Loucy (cell line): Measurements from ENCODE around the gene OR51B6.
"Not testable (repeated sequence)": the region's sequence is repeated elsewhere in the genome, so short reads cannot be mapped to it uniquely, and the experiment has no call there.

Experiments
- H2AFZ ChIP-seq: fragments of 200-600 bp; sonication (generic); 2 replicates; pipeline ENCODE4 v1.6.0; 2016; ENCODE audit warnings: antibody characterized with exemption, mild to moderate bottlenecking, low read length, moderate library complexity
- H3F3A ChIP-seq: fragments of 200-600 bp; 2 replicates; pipeline ENCODE4 v1.6.0; 2016; ENCODE audit warnings: antibody characterized with exemption, low read depth, mild to moderate bottlenecking
- H3K27me3 ChIP-seq: fragments of 200-600 bp; sonication (generic); 2 replicates; pipeline ENCODE4 v1.6.1; 2014; ENCODE audit warnings: low read length, mild to moderate bottlenecking; ENCODE audit not compliant: insufficient read depth, poor library complexity, severe bottlenecking
- H3K36me3 ChIP-seq: fragments of 200-600 bp; sonication (generic); 2 replicates; pipeline ENCODE4 v1.6.1; 2016; ENCODE audit warnings: low read length; ENCODE audit not compliant: insufficient read depth
- H3K4me1 ChIP-seq: fragments of 200-600 bp; sonication (generic); 2 replicates; pipeline ENCODE4 v1.5.1; 2014; ENCODE audit warnings: low read length, mild to moderate bottlenecking; ENCODE audit not compliant: insufficient read depth, poor library complexity, severe bottlenecking
- H3K4me2 ChIP-seq: fragments of 200-600 bp; sonication (generic); 2 replicates; pipeline ENCODE4 v1.6.0; 2014; ENCODE audit warnings: antibody characterized with exemption, low read length, low read depth, mild to moderate bottlenecking; ENCODE audit not compliant: poor library complexity, severe bottlenecking
- H3K4me3 ChIP-seq: fragments of 200-600 bp; sonication (generic); 2 replicates; pipeline ENCODE4 v1.5.1; 2014; ENCODE audit warnings: low read length, mild to moderate bottlenecking, mixed read lengths; ENCODE audit not compliant: poor library complexity, severe bottlenecking
- H3K79me2 ChIP-seq: fragments of 200-600 bp; sonication (generic); 2 replicates; pipeline ENCODE4 v1.6.1; 2014; ENCODE audit warnings: low read length; ENCODE audit not compliant: insufficient read depth
- H3K9ac ChIP-seq: fragments of 200-600 bp; sonication (generic); 2 replicates; pipeline ENCODE4 v1.6.0; 2014; ENCODE audit warnings: mild to moderate bottlenecking, low read depth, low read length, moderate library complexity; ENCODE audit not compliant: poor library complexity, severe bottlenecking
- H3K9me2 ChIP-seq: fragments of 200-600 bp; sonication (generic); replicated peaks from 2 replicates; pipeline ENCODE4 v1.6.1; 2016; ENCODE audit warnings: low read depth, low read length, mixed read lengths
- H3K9me3 ChIP-seq: fragments of 200-600 bp; sonication (generic); 2 replicates; pipeline ENCODE4 v1.6.1; 2014; ENCODE audit warnings: mild to moderate bottlenecking, antibody characterized with exemption, low read length, low read depth; ENCODE audit not compliant: insufficient read depth
- H4K20me1 ChIP-seq: fragments of 200-600 bp; sonication (generic); 2 replicates; pipeline ENCODE4 v1.6.0; 2014; ENCODE audit warnings: antibody characterized with exemption, low read length, mild to moderate bottlenecking; ENCODE audit not compliant: insufficient read depth, poor library complexity, severe bottlenecking
- EZH2phosphoT487 ChIP-seq: fragments of 200-600 bp; IDR thresholded peaks from 2 replicates; pipeline ENCODE4 v1.6.1; 2018; ENCODE audit warnings: antibody characterized with exemption, mild to moderate bottlenecking, moderate library complexity, borderline replicate concordance
- TF ChIP-seq, protein P1 (sequence below): fragments of 200-600 bp; sonication (generic); conservative IDR thresholded peaks from 2 replicates; pipeline ENCODE4 v1.5.1; 2014; ENCODE audit warnings: mild to moderate bottlenecking, antibody characterized with exemption, low read length

Gene OR51B6

DNA sequence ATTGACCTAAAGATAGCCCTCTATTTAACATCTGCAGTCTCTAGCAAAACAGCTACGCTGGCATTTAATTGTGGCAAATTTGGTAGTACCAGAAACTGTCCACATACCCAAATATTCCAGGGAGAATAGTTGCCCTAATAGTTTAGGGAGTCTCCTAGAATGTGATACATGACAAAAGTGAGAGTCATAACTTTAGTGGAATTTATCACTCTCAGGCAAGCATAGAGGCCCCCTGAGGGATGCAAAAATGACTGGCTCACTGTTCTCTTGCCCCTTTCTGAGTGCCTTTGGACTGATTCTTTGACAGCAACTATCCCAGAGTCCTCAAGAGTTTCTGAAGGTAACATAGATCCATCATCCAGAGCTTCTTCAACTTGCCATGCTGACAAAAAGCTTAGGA lies 47.3 kb upstream of the OR51B6 start:
- Histone ChIP-seq H3F3A (no peaks in the 10 kb centered on the region), H3K79me2 (no peaks in the 10 kb centered on the region), H3K4me2 (no peak overlapping the region), H3K4me1 (no peaks in the 10 kb centered on the region), H3K27me3 (no peaks in the 10 kb centered on the region), H3K36me3 (no peaks in the 10 kb centered on the region), H4K20me1 (no peaks in the 10 kb centered on the region), H3K9me2 (no peaks in the 10 kb centered on the region), H3K4me3 (no peak overlapping the region), H2AFZ (no peak overlapping the region), H3K9ac (no peak overlapping the region), H3K9me3 (no peaks in the 10 kb centered on the region)
- no peak for TF ChIP-seq EZH2phosphoT487
- TF ChIP-seq, protein P1, sequence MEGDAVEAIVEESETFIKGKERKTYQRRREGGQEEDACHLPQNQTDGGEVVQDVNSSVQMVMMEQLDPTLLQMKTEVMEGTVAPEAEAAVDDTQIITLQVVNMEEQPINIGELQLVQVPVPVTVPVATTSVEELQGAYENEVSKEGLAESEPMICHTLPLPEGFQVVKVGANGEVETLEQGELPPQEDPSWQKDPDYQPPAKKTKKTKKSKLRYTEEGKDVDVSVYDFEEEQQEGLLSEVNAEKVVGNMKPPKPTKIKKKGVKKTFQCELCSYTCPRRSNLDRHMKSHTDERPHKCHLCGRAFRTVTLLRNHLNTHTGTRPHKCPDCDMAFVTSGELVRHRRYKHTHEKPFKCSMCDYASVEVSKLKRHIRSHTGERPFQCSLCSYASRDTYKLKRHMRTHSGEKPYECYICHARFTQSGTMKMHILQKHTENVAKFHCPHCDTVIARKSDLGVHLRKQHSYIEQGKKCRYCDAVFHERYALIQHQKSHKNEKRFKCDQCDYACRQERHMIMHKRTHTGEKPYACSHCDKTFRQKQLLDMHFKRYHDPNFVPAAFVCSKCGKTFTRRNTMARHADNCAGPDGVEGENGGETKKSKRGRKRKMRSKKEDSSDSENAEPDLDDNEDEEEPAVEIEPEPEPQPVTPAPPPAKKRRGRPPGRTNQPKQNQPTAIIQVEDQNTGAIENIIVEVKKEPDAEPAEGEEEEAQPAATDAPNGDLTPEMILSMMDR = no peak

DNA sequence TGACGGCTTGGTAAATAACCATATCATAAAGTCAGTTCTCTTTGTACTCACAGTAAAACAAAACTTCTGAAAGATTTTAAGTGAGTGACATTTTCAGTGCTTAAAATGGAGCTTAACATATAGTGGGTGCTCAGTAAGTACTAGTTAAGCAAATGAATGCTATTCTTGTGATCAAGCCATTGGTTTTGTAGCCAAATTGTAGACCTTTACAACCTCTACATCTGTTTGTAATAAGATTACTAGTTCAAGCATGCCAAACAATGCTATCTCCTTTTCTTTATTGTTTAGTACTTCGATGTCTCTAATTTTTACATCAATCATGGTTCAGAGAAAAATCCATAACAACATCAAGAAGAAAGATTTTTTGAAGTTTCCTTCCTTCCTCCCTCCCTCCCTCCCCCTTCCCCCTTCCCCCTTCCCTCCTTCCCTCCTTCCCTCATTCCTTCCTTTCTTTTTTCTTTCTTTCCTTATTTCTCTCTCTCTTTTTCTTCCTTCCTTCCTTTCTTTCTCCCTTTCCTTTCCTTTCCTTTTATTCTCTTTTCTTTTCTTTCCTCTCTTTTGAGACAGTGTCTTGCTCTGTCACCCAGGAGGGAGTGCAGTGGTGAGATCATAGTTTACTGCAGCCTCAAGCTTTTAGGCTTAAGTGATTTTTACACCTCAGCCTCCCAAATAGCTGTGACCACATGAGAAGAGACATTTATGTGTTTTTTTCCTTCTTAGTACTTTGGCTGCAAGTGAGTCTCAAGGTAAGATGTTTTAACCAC lies 43.9 kb upstream of the OR51B6 start:
- Histone ChIP-seq H3K9me2 (no peaks in the 10 kb centered on the region), H3K9me3 (no peaks in the 10 kb centered on the region), H2AFZ (no peak overlapping the region), H4K20me1 (no peaks in the 10 kb centered on the region), H3K4me1 (no peaks in the 10 kb centered on the region), H3K4me2 (no peak overlapping the region), H3K79me2 (no peaks in the 10 kb centered on the region), H3K9ac (no peak overlapping the region), H3K36me3 (no peaks in the 10 kb centered on the region), H3K27me3 (no peaks in the 10 kb centered on the region), H3F3A (no peaks in the 10 kb centered on the region), H3K4me3 (no peak overlapping the region)
- TF ChIP-seq, protein P1 = no peak
- TF ChIP-seq EZH2phosphoT487 = no peak

DNA sequence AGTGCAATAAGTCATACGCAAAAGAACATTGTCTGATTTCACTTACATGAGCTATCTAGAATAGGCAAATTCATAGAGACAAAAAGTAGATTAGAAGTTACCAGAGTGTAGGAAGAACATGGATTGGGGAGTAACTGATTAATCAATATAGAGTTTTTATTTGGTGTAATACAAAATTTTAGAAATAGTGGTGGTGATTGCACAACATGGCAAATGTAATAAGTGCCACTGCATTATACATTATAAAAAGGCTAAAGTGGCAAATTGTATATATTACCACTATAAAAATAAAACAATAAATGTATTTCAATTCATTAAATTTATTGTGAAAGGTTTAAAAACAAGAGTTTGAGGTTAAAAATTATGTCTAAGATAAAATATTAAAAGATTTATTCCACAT lies 40.9 kb upstream of the OR51B6 start:
- Histone ChIP-seq H3K27me3 (no peaks in the 10 kb centered on the region), H3K4me1 (no peaks in the 10 kb centered on the region), H3K4me3 (no peak overlapping the region), H3K9me2 (no peaks in the 10 kb centered on the region), H3K36me3 (no peaks in the 10 kb centered on the region), H3K9ac (no peak overlapping the region), H3K79me2 (no peaks in the 10 kb centered on the region), H3F3A (no peaks in the 10 kb centered on the region), H3K4me2 (no peak overlapping the region), H4K20me1 (no peaks in the 10 kb centered on the region), H3K9me3 (no peaks in the 10 kb centered on the region), H2AFZ (no peak overlapping the region)
- TF ChIP-seq, protein P1 = no peak
- no peak for TF ChIP-seq EZH2phosphoT487

DNA sequence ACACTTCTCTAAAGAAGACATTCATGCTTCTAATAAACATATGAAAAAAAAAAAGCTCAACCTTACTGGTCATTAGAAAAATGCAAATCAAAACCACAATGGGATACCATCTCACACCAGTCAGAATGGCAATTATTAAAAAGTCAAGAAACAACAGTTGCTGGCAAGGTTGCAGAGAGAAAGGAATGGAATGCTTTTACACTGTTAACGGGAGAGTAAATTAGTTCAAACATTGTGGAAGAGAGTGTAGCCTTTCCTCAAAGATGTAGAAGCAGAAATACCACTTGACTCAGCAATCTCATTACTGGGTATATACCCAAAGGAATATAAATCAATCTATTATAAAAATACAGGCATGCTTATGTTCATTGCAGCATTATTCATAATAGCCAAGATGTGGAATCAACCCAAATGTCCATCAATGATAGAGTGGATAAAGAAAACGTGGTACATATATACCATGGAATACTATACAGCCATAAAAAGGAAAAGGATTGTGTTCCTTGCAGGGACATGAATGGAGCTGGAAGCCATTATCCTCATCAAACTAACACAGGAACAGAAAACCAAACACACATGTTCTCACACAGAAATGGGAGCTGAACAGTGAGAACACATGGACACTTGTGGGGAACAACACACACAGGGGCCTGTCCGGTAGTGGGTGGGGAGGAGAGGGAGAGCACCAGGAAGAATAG lies 37.8 kb upstream of the OR51B6 start:
- not testable (repeated sequence) for H3K27me3 ChIP-seq, H4K20me1 ChIP-seq, H3K9me2 ChIP-seq, H3K79me2 ChIP-seq, H3F3A ChIP-seq, H3K9ac ChIP-seq, H3K4me1 ChIP-seq, H3K4me3 ChIP-seq, H3K36me3 ChIP-seq, H3K9me3 ChIP-seq, H3K4me2 ChIP-seq, H2AFZ ChIP-seq
